Astrocyte (in vitro differentiated cells and primary cell): ENCODE results near the gene PAFAH1B1. TPM values are rescaled to one million over a fixed set of nuclear protein-coding genes. Genes with fewer than 3 reads are reported as not detected.

Source experiments
- DNase-seq: peaks from one replicate; pipeline ENCODE4 v3.0.0-alpha.2; 2010; ENCODE audit warnings: low read depth
- FAIRE-seq: peaks from 2 replicates; lab custom pipeline; 2011; peaks lifted over from hg19 to GRCh38; lab: Jason Lieb, UNC
- H2AFZ ChIP-seq: 2 replicates; pipeline ENCODE4 v1.6.0; 2012; ENCODE audit warnings: low read depth, low read length, inconsistent platforms
- H3K27ac ChIP-seq: 2 replicates; pipeline ENCODE4 v1.5.1; 2011; ENCODE audit warnings: low read depth, low read length, inconsistent platforms
- H3K27me3 ChIP-seq: 2 replicates; pipeline ENCODE4 v1.6.0; 2011; ENCODE audit warnings: low read length, inconsistent platforms; ENCODE audit not compliant: insufficient read depth
- H3K36me3 ChIP-seq: 2 replicates; pipeline ENCODE4 v1.5.1; 2011; ENCODE audit warnings: low read length, inconsistent platforms; ENCODE audit not compliant: insufficient read depth
- H3K4me1 ChIP-seq: 2 replicates; pipeline ENCODE4 v1.5.1; 2011; ENCODE audit warnings: low read length, inconsistent platforms; ENCODE audit not compliant: insufficient read depth
- H3K4me2 ChIP-seq: 2 replicates; pipeline ENCODE4 v1.6.0; 2012; ENCODE audit warnings: low read length, inconsistent platforms
- H3K4me3 ChIP-seq: 2 replicates; pipeline ENCODE4 v1.5.1; 2011; ENCODE audit warnings: low read depth, mild to moderate bottlenecking, low read length, inconsistent platforms; ENCODE audit not compliant: insufficient read depth
- H3K79me2 ChIP-seq: 2 replicates; pipeline ENCODE4 v1.6.0; 2012; ENCODE audit warnings: mild to moderate bottlenecking, low read length, inconsistent platforms; ENCODE audit not compliant: insufficient read depth
- H3K9ac ChIP-seq: 2 replicates; pipeline ENCODE4 v1.6.0; 2012; ENCODE audit warnings: mild to moderate bottlenecking, low read length, inconsistent platforms
- H3K9me3 ChIP-seq: 2 replicates; pipeline ENCODE4 v1.5.1; 2012; ENCODE audit warnings: low read depth, mild to moderate bottlenecking, low read length, inconsistent platforms; ENCODE audit not compliant: insufficient read depth
- H4K20me1 ChIP-seq: 2 replicates; pipeline ENCODE4 v1.6.0; 2012; ENCODE audit warnings: low read length, inconsistent platforms; ENCODE audit not compliant: insufficient read depth
- H3K27ac Mint-ChIP-seq: one replicate; pipeline ENCODE4 v1.8.0; 2021; ENCODE audit warnings: mild to moderate bottlenecking, mixed read lengths; ENCODE audit not compliant: unreplicated experiment
- H3K27me3 Mint-ChIP-seq: one replicate; pipeline ENCODE4 v1.8.0; 2021; ENCODE audit warnings: low read depth, mixed read lengths; ENCODE audit not compliant: unreplicated experiment
- H3K36me3 Mint-ChIP-seq: one replicate; pipeline ENCODE4 v1.8.0; 2021; ENCODE audit warnings: low read depth, mixed read lengths; ENCODE audit not compliant: unreplicated experiment
- H3K4me1 Mint-ChIP-seq: one replicate; pipeline ENCODE4 v1.8.0; 2021; ENCODE audit warnings: low read depth, mixed read lengths; ENCODE audit not compliant: unreplicated experiment
- H3K4me3 Mint-ChIP-seq: one replicate; pipeline ENCODE4 v1.8.0; 2021; ENCODE audit warnings: mild to moderate bottlenecking, moderate library complexity, mixed read lengths; ENCODE audit not compliant: unreplicated experiment
- H3K9me3 Mint-ChIP-seq: one replicate; pipeline ENCODE4 v1.8.0; 2021; ENCODE audit warnings: mild to moderate bottlenecking, mixed read lengths; ENCODE audit not compliant: unreplicated experiment
- CTCF ChIP-seq: IDR thresholded peaks from 2 replicates; pipeline ENCODE4 v1.5.1; 2011; ENCODE audit warnings: low read depth, mild to moderate bottlenecking, inconsistent platforms, low read length, moderate library complexity; ENCODE audit not compliant: insufficient read depth
- EZH2 ChIP-seq: IDR thresholded peaks from 2 replicates; pipeline ENCODE4 v1.6.1; 2012; ENCODE audit warnings: mild to moderate bottlenecking, low read length, inconsistent platforms; ENCODE audit not compliant: insufficient read depth
- total RNA-seq: library from RNA; stranded (reverse); gene quantifications from 2 replicates; pipeline ENCODE4 v1.2.1, GENCODE V29; 2021

Gene PAFAH1B1
- total RNA-seq, 1 donor from 2014 or later, result 195 TPM

GRCh38 chr17:2563543-2563942 lies 29.9 kb upstream of the PAFAH1B1 start:
- Histone ChIP-seq H3K36me3 (no peaks in the 10 kb centered on the region), H4K20me1 (no peaks in the 10 kb centered on the region), H3K4me1 (no peaks in the 10 kb centered on the region), H3K79me2 (no peaks in the 10 kb centered on the region), H2AFZ (no peak overlapping the region), H3K9me3 (no peaks in the 10 kb centered on the region), H3K27me3 (no peaks in the 10 kb centered on the region), H3K4me2 (no peak overlapping the region), H3K9ac (no peak overlapping the region), H3K4me3 (no peak overlapping the region), H3K27ac (no peak overlapping the region)
- Mint-ChIP-seq H3K9me3 (peaks cover 2% of the 10 kb centered on the region), H3K36me3 (no peaks in the 10 kb centered on the region), H3K27ac (peak overlapping the region; percentile 75), H3K4me3 (no peak overlapping the region), H3K27me3 (no peaks in the 10 kb centered on the region), H3K4me1 (peaks cover 6% of the 10 kb centered on the region)
- FAIRE-seq, result no peak
- TF ChIP-seq CTCF, result no peak
- no peak for TF ChIP-seq EZH2
- DNase-seq, result no peak

GRCh38 chr17:2564877-2565276 lies 28.6 kb upstream of the PAFAH1B1 start:
- Histone ChIP-seq H3K36me3 (no peaks in the 10 kb centered on the region), H3K79me2 (no peaks in the 10 kb centered on the region), H3K27ac (no peak overlapping the region), H2AFZ (no peak overlapping the region), H3K4me2 (no peak overlapping the region), H4K20me1 (no peaks in the 10 kb centered on the region), H3K27me3 (no peaks in the 10 kb centered on the region), H3K9ac (no peak overlapping the region), H3K9me3 (no peaks in the 10 kb centered on the region), H3K4me3 (no peak overlapping the region), H3K4me1 (no peaks in the 10 kb centered on the region)
- DNase-seq, result peak; percentile 10
- TF ChIP-seq EZH2, result no peak
- H3K27me3 Mint-ChIP-seq, result no peaks in the 10 kb centered on the region
- H3K9me3 Mint-ChIP-seq, result no peaks in the 10 kb centered on the region
- no peaks in the 10 kb centered on the region for H3K36me3 Mint-ChIP-seq
- H3K4me1 Mint-ChIP-seq, result peaks cover 6% of the 10 kb centered on the region
- no peak for FAIRE-seq
- H3K27ac Mint-ChIP-seq, result no peak overlapping the region
- H3K4me3 Mint-ChIP-seq, result no peak overlapping the region

- Mint-ChIP-seq H3K4me1 (peaks cover 6% of the 10 kb centered on the region), H3K9me3 (no peaks in the 10 kb centered on the region), H3K36me3 (no peaks in the 10 kb centered on the region), H3K27ac (no peak overlapping the region), H3K4me3 (no peak overlapping the region), H3K27me3 (no peaks in the 10 kb centered on the region)
- no peak overlapping the region for H2AFZ ChIP-seq
- no peaks in the 10 kb centered on the region for H3K4me1 ChIP-seq
- H3K4me3 ChIP-seq, result no peak overlapping the region
- no peak for TF ChIP-seq EZH2
- H3K27me3 ChIP-seq, result no peaks in the 10 kb centered on the region
- no peaks in the 10 kb centered on the region for H3K79me2 ChIP-seq
- no peak overlapping the region for H3K27ac ChIP-seq
- DNase-seq, result no peak
- no peak overlapping the region for H3K9ac ChIP-seq
- no peak overlapping the region for H3K4me2 ChIP-seq
- no peak for FAIRE-seq
- H4K20me1 ChIP-seq, result no peaks in the 10 kb centered on the region
- no peaks in the 10 kb centered on the region for H3K9me3 ChIP-seq
- no peaks in the 10 kb centered on the region for H3K36me3 ChIP-seq
Measured at GRCh38 chr17:2566056-2566455, 27.4 kb upstream of the PAFAH1B1 start.
